Brain microvascular endothelial cell (primary cell): Measurements from ENCODE around the gene TMC1.
"Not testable (repeated sequence)": the region's sequence is repeated elsewhere in the genome, so short reads cannot be mapped to it uniquely, and the experiment has no call there.

ENCODE experiments used
- DNase-seq: peaks from one replicate; pipeline ENCODE4 v3.0.0-alpha.2; 2020
- H3K27ac ChIP-seq: fragments of 250-450 bp; sonication (Bioruptor Pico); 2 replicates; pipeline ENCODE4 v1.5.1; 2020; ENCODE audit warnings: mild to moderate bottlenecking, moderate library complexity
- H3K27me3 ChIP-seq: fragments of 250-450 bp; sonication (Bioruptor Pico); replicated peaks from 2 replicates; pipeline ENCODE4 v1.5.1; 2020; ENCODE audit warnings: mild to moderate bottlenecking
- H3K36me3 ChIP-seq: fragments of 250-450 bp; sonication (Bioruptor Pico); replicated peaks from 2 replicates; pipeline ENCODE4 v1.5.1; 2020; ENCODE audit warnings: mild to moderate bottlenecking
- H3K4me3 ChIP-seq: 2 replicates; pipeline ENCODE4 v1.5.1; 2011; ENCODE audit warnings: low read depth, mild to moderate bottlenecking, control low read depth, low read length, moderate library complexity
- in situ Hi-C: cut with HindIII; loops from 2 replicates; pipeline ENCODE4 v1.10.0; 2017; ENCODE audit warnings: low sequenced_read_pairs, low pct_ligation_motif_present
- TF ChIP-seq, protein P1 (sequence below): IDR thresholded peaks from 2 replicates; pipeline ENCODE4 v1.5.1; 2011; ENCODE audit warnings: low read depth, mild to moderate bottlenecking, moderate library complexity, low read length, control low read depth, inconsistent platforms; ENCODE audit errors: missing control alignments

Gene TMC1

DNA sequence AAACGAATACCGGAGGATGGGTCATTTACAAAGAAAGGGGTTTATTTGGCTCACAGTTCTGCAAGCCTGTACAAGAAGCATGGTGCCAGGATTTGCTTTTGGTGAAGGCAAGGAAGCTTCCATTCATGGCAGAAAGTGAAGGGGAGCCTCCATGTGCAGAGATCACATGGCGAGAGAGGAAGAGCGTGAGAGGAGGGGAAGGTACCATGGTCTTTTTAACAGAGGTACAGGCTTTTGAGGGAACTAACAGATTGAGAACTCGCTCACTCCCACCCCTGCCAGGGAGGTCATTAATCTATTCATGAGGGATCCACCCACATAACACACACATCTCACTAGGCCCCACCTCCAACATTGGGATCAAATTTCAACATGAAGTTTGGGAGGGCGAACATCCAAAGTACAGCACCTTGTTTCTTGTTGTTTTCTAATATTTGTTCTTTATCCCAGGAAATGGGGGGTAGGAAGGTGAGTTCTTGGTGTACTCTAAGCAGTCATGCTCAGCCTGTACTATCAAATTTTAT lies 18.5 kb downstream of the TMC1 start:
- no peak overlapping the region for H3K4me3 ChIP-seq
- H3K27ac ChIP-seq, result no peak overlapping the region
- H3K36me3 ChIP-seq, result no peaks in the 10 kb centered on the region
- H3K27me3 ChIP-seq, result no peaks in the 10 kb centered on the region
- TF ChIP-seq, protein P1, sequence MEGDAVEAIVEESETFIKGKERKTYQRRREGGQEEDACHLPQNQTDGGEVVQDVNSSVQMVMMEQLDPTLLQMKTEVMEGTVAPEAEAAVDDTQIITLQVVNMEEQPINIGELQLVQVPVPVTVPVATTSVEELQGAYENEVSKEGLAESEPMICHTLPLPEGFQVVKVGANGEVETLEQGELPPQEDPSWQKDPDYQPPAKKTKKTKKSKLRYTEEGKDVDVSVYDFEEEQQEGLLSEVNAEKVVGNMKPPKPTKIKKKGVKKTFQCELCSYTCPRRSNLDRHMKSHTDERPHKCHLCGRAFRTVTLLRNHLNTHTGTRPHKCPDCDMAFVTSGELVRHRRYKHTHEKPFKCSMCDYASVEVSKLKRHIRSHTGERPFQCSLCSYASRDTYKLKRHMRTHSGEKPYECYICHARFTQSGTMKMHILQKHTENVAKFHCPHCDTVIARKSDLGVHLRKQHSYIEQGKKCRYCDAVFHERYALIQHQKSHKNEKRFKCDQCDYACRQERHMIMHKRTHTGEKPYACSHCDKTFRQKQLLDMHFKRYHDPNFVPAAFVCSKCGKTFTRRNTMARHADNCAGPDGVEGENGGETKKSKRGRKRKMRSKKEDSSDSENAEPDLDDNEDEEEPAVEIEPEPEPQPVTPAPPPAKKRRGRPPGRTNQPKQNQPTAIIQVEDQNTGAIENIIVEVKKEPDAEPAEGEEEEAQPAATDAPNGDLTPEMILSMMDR, result no peak
- DNase-seq, result no peak
- in situ Hi-C loops, result no loop called here

DNA sequence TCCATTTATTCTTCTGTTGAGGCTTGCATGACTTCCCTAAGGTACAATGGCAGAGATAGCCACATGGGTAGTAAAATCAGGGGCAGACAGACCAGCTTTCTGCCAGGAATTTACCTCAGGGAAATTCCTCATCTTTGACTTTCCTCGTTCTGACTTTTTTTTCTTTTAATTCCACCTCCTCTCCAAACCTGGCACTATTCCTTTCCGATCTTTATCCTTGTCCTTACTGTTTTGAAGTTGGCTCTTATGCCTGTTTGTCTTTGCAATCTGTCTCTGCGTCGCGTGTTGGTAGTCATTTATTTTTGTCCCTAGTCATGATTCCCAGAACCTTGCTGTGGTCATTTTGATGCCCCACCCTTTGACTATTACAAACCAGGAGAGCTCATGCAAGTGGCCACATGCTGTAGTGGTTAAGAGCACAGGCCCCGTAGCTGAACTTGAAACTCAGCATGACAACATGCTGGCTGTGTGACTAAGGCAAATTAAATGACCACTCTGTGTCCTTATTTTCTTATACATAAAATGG lies 19.0 kb downstream of the TMC1 start:
- DNase-seq, result peak; percentile 24
- no peak overlapping the region for H3K27ac ChIP-seq
- no peaks in the 10 kb centered on the region for H3K27me3 ChIP-seq
- TF ChIP-seq, protein P1, result no peak
- in situ Hi-C loops, result no loop called here
- no peak overlapping the region for H3K4me3 ChIP-seq
- no peaks in the 10 kb centered on the region for H3K36me3 ChIP-seq

DNA sequence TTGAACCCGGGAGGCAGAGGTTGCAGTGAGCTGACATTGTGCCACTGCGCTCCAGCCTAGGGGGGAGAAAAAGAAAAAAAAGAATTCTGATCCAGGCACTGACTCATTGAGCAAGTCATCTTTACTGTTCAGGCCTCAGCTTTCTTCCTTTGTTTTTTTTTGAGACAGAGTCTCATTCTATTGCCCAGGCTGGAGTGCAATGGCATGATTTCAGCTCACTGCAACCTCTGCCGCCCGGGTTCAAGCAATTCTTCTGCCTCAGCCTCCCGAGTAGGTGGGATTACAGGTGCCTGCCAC lies 21.1 kb downstream of the TMC1 start:
- H3K36me3 ChIP-seq, in situ Hi-C loops, H3K27me3 ChIP-seq, H3K4me3 ChIP-seq: not testable (repeated sequence)
- peak; percentile 42 for DNase-seq
- peak overlapping the region; percentile 67 for H3K27ac ChIP-seq

DNA sequence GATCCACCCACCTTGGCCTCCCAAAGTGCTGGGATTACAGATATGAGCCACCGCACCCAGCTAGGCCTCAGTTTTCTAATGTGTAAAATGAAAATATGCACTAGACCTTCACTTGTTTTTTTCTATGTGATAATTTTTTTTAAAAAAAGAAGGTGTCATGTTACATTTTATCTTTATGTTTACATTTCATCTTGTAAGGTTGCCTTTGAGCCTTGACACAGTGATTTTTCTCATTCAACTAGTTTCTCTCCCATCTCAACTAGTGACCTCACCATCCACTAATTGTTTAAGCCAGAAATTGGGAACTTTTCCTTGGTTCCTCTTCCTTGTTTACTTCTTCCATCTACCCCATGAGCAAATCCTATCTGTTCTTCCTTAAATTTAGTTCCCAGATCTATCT lies 21.5 kb downstream of the TMC1 start:
- in situ Hi-C loops, result no loop called here
- DNase-seq, result no peak
- peak overlapping the region; percentile 67 for H3K27ac ChIP-seq
- TF ChIP-seq, protein P1, result no peak
- H3K36me3 ChIP-seq, result no peaks in the 10 kb centered on the region
- no peak overlapping the region for H3K4me3 ChIP-seq
- H3K27me3 ChIP-seq, result no peaks in the 10 kb centered on the region

DNA sequence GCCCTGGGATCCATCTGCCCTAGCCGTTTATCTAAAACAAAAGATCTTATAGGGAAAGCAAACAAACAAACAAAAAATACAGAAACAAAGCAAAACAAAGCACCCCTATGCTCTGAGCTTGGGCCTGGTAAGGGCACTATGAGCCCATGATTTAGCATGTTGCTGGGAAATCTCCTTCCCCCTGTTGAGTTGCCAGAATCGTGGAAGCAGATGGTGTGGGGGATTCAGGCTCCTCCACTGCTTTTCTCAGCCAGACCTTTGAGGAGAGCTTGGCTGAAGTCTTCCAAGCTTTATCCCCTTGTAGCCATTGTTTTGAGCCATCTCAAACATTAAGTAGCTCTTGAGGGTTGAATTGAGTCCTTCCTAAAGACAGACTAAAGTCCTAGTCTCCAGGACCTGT lies 29.9 kb downstream of the TMC1 start:
- Histone ChIP-seq H3K27ac (no peak overlapping the region), H3K36me3 (no peaks in the 10 kb centered on the region), H3K4me3 (no peak overlapping the region), H3K27me3 (no peaks in the 10 kb centered on the region)
- TF ChIP-seq, protein P1, result no peak
- in situ Hi-C loops, result no loop called here
- no peak for DNase-seq

DNA sequence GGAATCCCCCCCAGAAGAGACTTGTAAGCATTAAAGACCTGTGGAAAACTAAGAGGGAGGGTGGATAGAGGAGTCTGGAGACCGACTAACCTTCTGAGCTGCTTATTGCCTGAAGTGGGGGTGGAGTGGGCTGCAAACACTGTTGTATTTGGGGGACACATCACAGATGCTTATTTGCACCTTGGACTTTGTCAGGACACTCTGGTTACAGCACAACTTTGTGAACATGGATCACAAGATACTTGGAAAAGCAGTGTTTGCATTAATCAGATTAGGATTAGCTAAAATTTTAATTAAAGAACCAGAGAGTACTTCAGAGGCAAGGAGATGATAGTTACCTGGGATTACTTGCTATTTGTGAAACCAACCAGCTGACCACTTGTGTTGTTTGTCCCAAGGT lies 30.9 kb downstream of the TMC1 start:
- H3K27ac ChIP-seq, result no peak overlapping the region
- no peaks in the 10 kb centered on the region for H3K36me3 ChIP-seq
- no peak for DNase-seq
- H3K27me3 ChIP-seq, result no peaks in the 10 kb centered on the region
- in situ Hi-C loops, result no loop called here
- TF ChIP-seq, protein P1, result no peak
- no peak overlapping the region for H3K4me3 ChIP-seq
